Measurements from ENCODE around the gene PCDHGA3. TPM values are rescaled to one million over a fixed set of nuclear protein-coding genes. Genes with fewer than 3 reads are reported as not detected.
"Not testable (repeated sequence)": the region's sequence is repeated elsewhere in the genome, so short reads cannot be mapped to it uniquely, and the experiment has no call there.

PCDHGA3 gene
- not detected for total RNA-seq

GRCh38 chr5:141343242-141343952 is at the start of gene PCDHGA3:
PCDHGA3 (plus strand) TSS chr5:141343829; CDS start chr5:141344034, 205 bp downstream.
- POLR2A ChIA-PET = interaction anchor here (0.6 kb wide), 1 partner anchor 59 kb away, joined by 3 read pairs; no protein-coding TSS in a partner anchor
- Mint-ChIP-seq H3K27me3 (peaks cover 9% of the 10 kb centered on the region), H3K4me3 (peak within 1 kb of the TSS; percentile 44), H3K36me3 (ENCODE audit: low read depth) (peaks cover 5% of the 10 kb centered on the region), H3K9me3 (peaks cover 31% of the 10 kb centered on the region), H3K27ac (no peak within 1 kb of the TSS), H3K4me1 (no peaks in the 10 kb centered on the region)
- CTCF ChIA-PET = interaction anchor here (0.5 to 2.7 kb wide), 5 partner anchors 13 to 78 kb away, joined by 3 to 12 read pairs (median 3); partner anchors contain the start of gene TAF7
- DNase-seq = no peak

GRCh38 chr5:141298376-141298775 is 45.3 kb upstream of the PCDHGA3 start:
- ChIA-PET CTCF (no interaction called here), POLR2A (no interaction called here)
- Mint-ChIP-seq H3K27ac (no peak overlapping the region), H3K27me3 (no peaks in the 10 kb centered on the region), H3K4me1 (no peaks in the 10 kb centered on the region), H3K9me3 (peaks cover 43% of the 10 kb centered on the region), H3K36me3 (ENCODE audit: low read depth) (peaks cover 5% of the 10 kb centered on the region), H3K4me3 (no peak overlapping the region)
- no peak for DNase-seq

GRCh38 chr5:141303756-141304155 is 39.9 kb upstream of the PCDHGA3 start, which contains the start of gene SLC25A2:
SLC25A2 (minus strand) TSS chr5:141304049; CDS start chr5:141303865, 184 bp downstream.
- H3K27ac Mint-ChIP-seq = no peak within 1 kb of the TSS
- H3K27me3 Mint-ChIP-seq = no peaks in the 10 kb centered on the region
- no peak for DNase-seq
- ChIA-PET CTCF (interaction anchor here (0.7 kb wide), 1 partner anchor 224 kb away, joined by 3 read pairs; no protein-coding TSS in a partner anchor), POLR2A (no interaction called here)
- no peaks in the 10 kb centered on the region for H3K4me1 Mint-ChIP-seq
- H3K36me3 Mint-ChIP-seq (ENCODE audit: low read depth) = peaks cover 5% of the 10 kb centered on the region
- H3K4me3 Mint-ChIP-seq = no peak within 1 kb of the TSS
- peaks cover 54% of the 10 kb centered on the region for H3K9me3 Mint-ChIP-seq

GRCh38 chr5:141306630-141307029 is 37.0 kb upstream of the PCDHGA3 start:
- no peak overlapping the region for H3K27ac Mint-ChIP-seq
- peaks cover 64% of the 10 kb centered on the region for H3K9me3 Mint-ChIP-seq
- peaks cover 9% of the 10 kb centered on the region for H3K36me3 Mint-ChIP-seq (ENCODE audit: low read depth)
- no peaks in the 10 kb centered on the region for H3K4me1 Mint-ChIP-seq
- no peak overlapping the region for H3K4me3 Mint-ChIP-seq
- no peaks in the 10 kb centered on the region for H3K27me3 Mint-ChIP-seq
- ChIA-PET POLR2A (no interaction called here), CTCF (interaction anchor here (1.8 kb wide), 1 partner anchor 14 kb away, joined by 4 read pairs; the partner anchor contains the start of gene TAF7)
- no peak for DNase-seq

- no peak for DNase-seq
- Mint-ChIP-seq H3K4me3 (no peak overlapping the region), H3K27me3 (no peaks in the 10 kb centered on the region), H3K27ac (no peak overlapping the region), H3K4me1 (peaks cover 9% of the 10 kb centered on the region), H3K36me3 (ENCODE audit: low read depth) (peaks cover 58% of the 10 kb centered on the region), H3K9me3 (peaks cover 72% of the 10 kb centered on the region)
- POLR2A ChIA-PET = no interaction called here
- CTCF ChIA-PET = no interaction called here
Measured at GRCh38 chr5:141313711-141314110, 29.9 kb upstream of the PCDHGA3 start.

- H3K27ac Mint-ChIP-seq, H3K4me3 Mint-ChIP-seq, CTCF ChIA-PET, H3K27me3 Mint-ChIP-seq, POLR2A ChIA-PET, DNase-seq: not testable (repeated sequence)
- H3K36me3 Mint-ChIP-seq (ENCODE audit: low read depth) = peaks cover 83% of the 10 kb centered on the region
- H3K9me3 Mint-ChIP-seq = peaks cover 73% of the 10 kb centered on the region
- H3K4me1 Mint-ChIP-seq = peaks cover 39% of the 10 kb centered on the region
Measured at GRCh38 chr5:141316963-141317362, 26.7 kb upstream of the PCDHGA3 start.

- Mint-ChIP-seq H3K27me3 (peaks cover 1% of the 10 kb centered on the region), H3K27ac (no peak overlapping the region), H3K36me3 (ENCODE audit: low read depth) (peaks cover 73% of the 10 kb centered on the region), H3K4me1 (peaks cover 42% of the 10 kb centered on the region), H3K9me3 (peaks cover 60% of the 10 kb centered on the region), H3K4me3 (no peak overlapping the region)
- DNase-seq = no peak
- ChIA-PET CTCF (interaction anchor here (0.5 to 3.3 kb wide), 6 partner anchors 9 to 1016 kb away, joined by 4 to 30 read pairs (median 6); partner anchors contain the start of genes PCDHGA1 and PFDN1), POLR2A (interaction anchor here (0.6 to 3.0 kb wide), 7 partner anchors 10 to 245 kb away, joined by 3 to 17 read pairs (median 5); partner anchors contain the start of gene PCDHGA10)
Measured at GRCh38 chr5:141319202-141319601, 24.4 kb upstream of the PCDHGA3 start.

- Mint-ChIP-seq H3K27ac (peak overlapping the region; percentile 99), H3K9me3 (peaks cover 57% of the 10 kb centered on the region), H3K36me3 (ENCODE audit: low read depth) (peaks cover 69% of the 10 kb centered on the region), H3K4me3 (peak overlapping the region; percentile 97), H3K27me3 (peaks cover 1% of the 10 kb centered on the region), H3K4me1 (peaks cover 42% of the 10 kb centered on the region)
- no peak for DNase-seq
- POLR2A ChIA-PET = interaction anchor here (0.7 to 3.0 kb wide), 21 partner anchors 8 to 374 kb away, joined by 3 to 19 read pairs (median 5); partner anchors contain the start of genes HDAC3, PCDHGA1, PCDHGA10 and PCDHGB3
- CTCF ChIA-PET = interaction anchor here (0.5 to 3.3 kb wide), 32 partner anchors 8 to 1017 kb away, joined by 3 to 30 read pairs (median 5); partner anchors contain the start of genes PCDHGA1, PCDHGA11, PCDHGA12 and PCDHGA2
Measured at GRCh38 chr5:141319699-141320098, 23.9 kb upstream of the PCDHGA3 start.

- H3K27me3 Mint-ChIP-seq = peaks cover 1% of the 10 kb centered on the region
- H3K4me1 Mint-ChIP-seq = peaks cover 40% of the 10 kb centered on the region
- peak within 1 kb of the TSS; percentile 97 for H3K4me3 Mint-ChIP-seq
- peaks cover 49% of the 10 kb centered on the region for H3K9me3 Mint-ChIP-seq
- ChIA-PET CTCF (interaction anchor here (0.7 to 3.3 kb wide), 32 partner anchors 9 to 317 kb away, joined by 3 to 30 read pairs (median 4); partner anchors contain the start of genes PCDHGA1, PCDHGA11, PCDHGA12 and PCDHGA2), POLR2A (interaction anchor here (0.7 to 3.0 kb wide), 29 partner anchors 8 to 673 kb away, joined by 3 to 19 read pairs (median 4); partner anchors contain the start of genes HDAC3, IK, PCDHGA1 and PCDHGA10)
- DNase-seq = peak; percentile 93
- H3K36me3 Mint-ChIP-seq (ENCODE audit: low read depth) = peaks cover 61% of the 10 kb centered on the region
- H3K27ac Mint-ChIP-seq = peak within 1 kb of the TSS; percentile 99
Measured at GRCh38 chr5:141320225-141321169, 23.1 kb upstream of the PCDHGA3 start, which contains the start of gene TAF7. TAF7 (minus strand) TSS chr5:141320784; CDS start chr5:141320044, 740 bp downstream.

GRCh38 chr5:141322261-141322660 is 21.4 kb upstream of the PCDHGA3 start:
- no peak overlapping the region for H3K4me3 Mint-ChIP-seq

GRCh38 chr5:141326088-141326854 is 17.4 kb upstream of the PCDHGA3 start:
- peaks cover 10% of the 10 kb centered on the region for H3K36me3 Mint-ChIP-seq (ENCODE audit: low read depth)
- H3K4me1 Mint-ChIP-seq = peaks cover 12% of the 10 kb centered on the region
- ChIA-PET POLR2A (interaction anchor here (1.3 kb wide), 1 partner anchor 238 kb away, joined by 3 read pairs; no protein-coding TSS in a partner anchor), CTCF (interaction anchor here (0.7 to 1.6 kb wide), 10 partner anchors 9 to 241 kb away, joined by 3 to 6 read pairs (median 3); partner anchors contain the start of genes PCDHGA11 and PCDHGA2)
- H3K4me3 Mint-ChIP-seq = peak overlapping the region; percentile 80
- H3K27ac Mint-ChIP-seq = peak overlapping the region; percentile 66
- H3K9me3 Mint-ChIP-seq = peaks cover 15% of the 10 kb centered on the region
- DNase-seq = peak; percentile 76
- peaks cover 18% of the 10 kb centered on the region for H3K27me3 Mint-ChIP-seq

More at GRCh38 chr5:141322261-141322660, 21.4 kb upstream of the PCDHGA3 start:
- Mint-ChIP-seq H3K27ac (no peak overlapping the region), H3K27me3 (peaks cover 1% of the 10 kb centered on the region), H3K36me3 (ENCODE audit: low read depth) (peaks cover 47% of the 10 kb centered on the region), H3K9me3 (peaks cover 42% of the 10 kb centered on the region), H3K4me1 (peaks cover 42% of the 10 kb centered on the region)
- ChIA-PET CTCF (interaction anchor here (0.8 kb wide), 1 partner anchor 242 kb away, joined by 3 read pairs; no protein-coding TSS in a partner anchor), POLR2A (no interaction called here)
- DNase-seq = no peak
